Mesenchymal stem cell (in vitro differentiated cells and primary cell): ENCODE results near the gene PRR18.

Experiments
- DNase-seq: peaks from one replicate; pipeline ENCODE4 v3.0.0-alpha.2; 2013
- H2AFZ ChIP-seq: one replicate; pipeline ENCODE4 v1.6.1; 2013; ENCODE audit warnings: low read depth, mild to moderate bottlenecking, control low read depth, inconsistent platforms, low read length, moderate library complexity
- H2AK5ac ChIP-seq: 2 replicates; pipeline ENCODE4 v1.6.1; 2013; ENCODE audit warnings: low read length, moderate library complexity, mild to moderate bottlenecking, inconsistent platforms; ENCODE audit not compliant: severe bottlenecking
- H2BK120ac ChIP-seq: one replicate; pipeline ENCODE4 v1.6.1; 2013; ENCODE audit warnings: low read depth, mild to moderate bottlenecking, inconsistent platforms, low read length, moderate library complexity
- H2BK12ac ChIP-seq, 2 experiments: one replicate each; pipeline ENCODE4 v1.6.1; 2013; ENCODE audit warnings: inconsistent platforms in 2 of 2, low read length in 2 of 2, mild to moderate bottlenecking in 2 of 2, moderate library complexity in 2 of 2, control low read depth in 1 of 2
- H2BK15ac ChIP-seq: one replicate; pipeline ENCODE4 v1.6.1; 2013; ENCODE audit warnings: mild to moderate bottlenecking, low read depth, inconsistent platforms; ENCODE audit not compliant: poor library complexity, severe bottlenecking
- H2BK5ac ChIP-seq: 2 replicates; pipeline ENCODE4 v1.6.1; 2013; ENCODE audit warnings: low read depth, mild to moderate bottlenecking, low read length, control low read depth, inconsistent platforms; ENCODE audit not compliant: poor library complexity, severe bottlenecking
- H3K14ac ChIP-seq, 2 experiments: one replicate each; pipeline ENCODE4 v1.6.1; 2013; ENCODE audit warnings: inconsistent platforms in 2 of 2, low read length in 2 of 2, control low read depth in 1 of 2, mild to moderate bottlenecking in 1 of 2, moderate library complexity in 1 of 2
- H3K18ac ChIP-seq, 2 experiments: one replicate each; pipeline ENCODE4 v1.6.1; 2013; ENCODE audit warnings: inconsistent platforms in 2 of 2, low read length in 2 of 2, control low read depth in 1 of 2, low read depth in 1 of 2, mild to moderate bottlenecking in 1 of 2
- H3K23ac ChIP-seq, 2 experiments: one replicate each; pipeline ENCODE4 v1.6.1; 2013; ENCODE audit warnings: inconsistent platforms in 2 of 2, low read length in 2 of 2, mild to moderate bottlenecking in 2 of 2, moderate library complexity in 2 of 2, control low read depth in 1 of 2
- H3K27ac ChIP-seq: 2 replicates; pipeline ENCODE4 v1.5.1; 2013; ENCODE audit warnings: mild to moderate bottlenecking, moderate library complexity, low read length, control low read depth, inconsistent platforms; ENCODE audit not compliant: poor library complexity, severe bottlenecking
- H3K27me3 ChIP-seq, 2 experiments: 2 replicates each; pipeline versions ENCODE4 v1.6.1 to v1.7.0; 2013; ENCODE audit warnings: low read length in 2 of 2, mild to moderate bottlenecking in 2 of 2, moderate library complexity in 2 of 2, control low read depth in 1 of 2, inconsistent platforms in 1 of 2; ENCODE audit not compliant: control insufficient read depth in 1 of 2, insufficient read depth in 1 of 2
- H3K36me3 ChIP-seq, 2 experiments: 2 replicates each; pipeline versions ENCODE4 v1.6.1 to v1.7.0; 2013; ENCODE audit warnings: low read length in 2 of 2, control low read depth in 1 of 2, inconsistent platforms in 1 of 2, low read depth in 1 of 2, mild to moderate bottlenecking in 1 of 2; ENCODE audit not compliant: insufficient read depth in 2 of 2, control insufficient read depth in 1 of 2
- H3K4ac ChIP-seq, 2 experiments: one replicate each; pipeline ENCODE4 v1.6.1; 2013; ENCODE audit warnings: inconsistent platforms in 2 of 2, low read length in 2 of 2, mild to moderate bottlenecking in 2 of 2, moderate library complexity in 2 of 2, control low read depth in 1 of 2, low read depth in 1 of 2
- H3K4me1 ChIP-seq: 2 replicates; pipeline ENCODE4 v1.6.1; 2013; ENCODE audit warnings: low read depth, low read length, control low read depth; ENCODE audit not compliant: control insufficient read depth, insufficient read depth
- H3K4me2 ChIP-seq: 2 replicates; pipeline ENCODE4 v1.6.1; 2013; ENCODE audit warnings: low read length, mild to moderate bottlenecking, inconsistent platforms; ENCODE audit not compliant: poor library complexity, severe bottlenecking
- H3K4me3 ChIP-seq, 2 experiments: 2 replicates each; pipeline versions ENCODE4 v1.5.1 to v1.7.0; 2013; ENCODE audit warnings: low read length in 2 of 2, mild to moderate bottlenecking in 2 of 2, control low read depth in 1 of 2, low read depth in 1 of 2; ENCODE audit not compliant: insufficient read depth in 1 of 2
- H3K79me1 ChIP-seq: replicated peaks from 2 replicates; pipeline ENCODE4 v1.6.1; 2013; ENCODE audit warnings: mild to moderate bottlenecking, control low read depth, low read length, inconsistent platforms; ENCODE audit not compliant: poor library complexity, severe bottlenecking
- H3K9ac ChIP-seq: 2 replicates; pipeline ENCODE4 v1.7.0; 2013; ENCODE audit warnings: mild to moderate bottlenecking, low read length, moderate library complexity
- H3K9me3 ChIP-seq: 2 replicates; pipeline ENCODE4 v1.7.0; 2013; ENCODE audit warnings: mild to moderate bottlenecking, low read length; ENCODE audit not compliant: control insufficient read depth
- H4K8ac ChIP-seq: one replicate; pipeline ENCODE4 v1.6.1; 2013; ENCODE audit warnings: inconsistent platforms, mild to moderate bottlenecking, low read length, moderate library complexity
- H4K91ac ChIP-seq: one replicate; pipeline ENCODE4 v1.6.1; 2013; ENCODE audit warnings: mild to moderate bottlenecking, low read length, inconsistent platforms
- WGBS: methylation state at CpG from one replicate; pipeline ENCODE4 v1.1.7; 2013; ENCODE audit warnings: mixed read lengths; 5-methylcytosine and 5-hydroxymethylcytosine counted together

PRR18 gene

DNA sequence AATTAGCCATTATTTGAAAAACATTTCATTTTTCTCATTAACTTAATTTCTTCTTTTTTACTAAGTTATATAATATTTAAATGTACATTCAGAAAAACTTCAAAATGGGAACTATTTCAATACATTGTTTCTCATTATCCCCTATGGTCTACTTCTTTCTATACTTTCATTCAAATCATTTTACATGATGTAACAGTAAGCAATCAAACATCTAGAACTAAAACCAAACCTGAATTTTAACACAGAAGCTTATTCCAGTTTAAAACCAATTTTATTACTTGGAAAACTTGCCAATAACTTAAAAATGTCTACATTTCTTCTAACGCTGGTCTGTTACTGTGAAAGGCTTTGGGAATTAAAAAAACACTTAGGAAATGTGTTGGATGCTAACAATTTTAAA is 4.6 kb upstream of the PRR18 start:
- Histone ChIP-seq H2AFZ (no peak overlapping the region), H3K9ac (no peak overlapping the region), H2BK120ac (no peak overlapping the region), H3K27ac (no peak overlapping the region), H3K14ac (no peak overlapping the region), H3K23ac (no peak overlapping the region), H3K4ac (no peak overlapping the region), H3K27me3 (peaks cover 22 to 26% of the 10 kb centered on the region in 2 experiments), H2AK5ac (no peak overlapping the region), H3K4me1 (peaks cover 11% of the 10 kb centered on the region), H3K79me1 (no peaks in the 10 kb centered on the region), H3K36me3 (no peaks in the 10 kb centered on the region), H3K4me2 (no peak overlapping the region), H2BK15ac (no peak overlapping the region), H2BK5ac (no peak overlapping the region), H3K4me3 (no peak overlapping the region), H4K8ac (no peak overlapping the region), H3K9me3 (no peaks in the 10 kb centered on the region), H4K91ac (no peak overlapping the region), H3K18ac (no peak overlapping the region), H2BK12ac (no peak overlapping the region)
- no peak for DNase-seq
- no CpG with 5 or more reads among the region's 1 CpG for WGBS

DNA sequence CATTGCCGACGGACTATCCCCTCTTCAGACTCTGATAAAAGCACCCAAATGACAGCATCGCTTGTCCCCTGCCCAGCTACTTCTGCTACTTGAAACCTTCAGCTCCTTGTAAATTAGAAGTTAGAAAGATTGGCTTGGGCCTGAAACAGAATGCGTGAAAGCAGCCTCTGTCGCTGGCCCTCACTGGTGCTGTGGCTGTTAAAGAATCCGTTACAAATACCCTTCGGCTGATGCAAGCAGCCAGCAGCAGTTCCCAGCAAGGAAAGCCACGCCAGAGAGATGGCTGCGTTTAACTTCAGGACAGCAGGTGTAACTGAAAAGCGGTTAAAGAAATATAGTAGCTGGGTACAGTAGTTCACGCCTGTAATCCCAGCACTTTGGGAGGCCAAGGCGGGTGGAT is 2.4 kb upstream of the PRR18 start:
- Histone ChIP-seq H3K23ac (no peak overlapping the region), H3K4me3 (no peak overlapping the region), H3K27me3 (peaks cover 31 to 43% of the 10 kb centered on the region in 2 experiments), H3K18ac (no peak overlapping the region), H2BK120ac (no peak overlapping the region), H3K27ac (no peak overlapping the region), H2AK5ac (no peak overlapping the region), H3K4me1 (peaks cover 17% of the 10 kb centered on the region), H3K4me2 (no peak overlapping the region), H2BK5ac (no peak overlapping the region), H2BK15ac (no peak overlapping the region), H2AFZ (no peak overlapping the region), H2BK12ac (no peak overlapping the region), H3K9me3 (no peaks in the 10 kb centered on the region), H3K79me1 (no peaks in the 10 kb centered on the region), H4K91ac (no peak overlapping the region), H4K8ac (no peak overlapping the region), H3K14ac (no peak overlapping the region), H3K4ac (no peak overlapping the region), H3K9ac (no peak overlapping the region), H3K36me3 (no peaks in the 10 kb centered on the region)
- DNase-seq = no peak
- 91% methylated on average over 10 of the region's 12 CpGs for WGBS

DNA sequence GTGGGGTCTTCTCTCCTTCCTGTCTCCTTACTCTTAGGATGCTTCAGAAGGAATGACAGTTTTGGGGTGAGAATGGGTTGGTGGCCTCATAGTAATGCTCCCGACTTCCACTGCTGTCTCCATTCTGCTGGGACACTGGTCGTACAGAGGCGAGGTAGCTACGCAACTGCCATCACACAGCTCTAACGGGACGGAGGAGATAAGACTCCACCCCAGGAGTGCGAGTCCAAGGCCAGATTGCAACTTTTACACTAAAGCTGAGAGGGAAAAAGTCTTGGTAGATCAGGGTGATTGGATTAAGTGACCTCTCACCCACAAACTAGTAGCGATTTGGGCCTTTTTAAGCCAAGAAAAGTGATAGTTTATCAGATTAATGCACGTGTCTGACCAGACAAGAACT is 1.8 kb upstream of the PRR18 start:
- Histone ChIP-seq H3K9ac (no peak overlapping the region), H2BK12ac (no peak overlapping the region), H3K4me3 (no peak overlapping the region), H2AFZ (no peak overlapping the region), H3K18ac (no peak overlapping the region), H3K4ac (no peak overlapping the region), H2BK120ac (no peak overlapping the region), H2AK5ac (no peak overlapping the region), H3K79me1 (no peaks in the 10 kb centered on the region), H3K23ac (no peak overlapping the region), H4K8ac (no peak overlapping the region), H2BK15ac (no peak overlapping the region), H4K91ac (no peak overlapping the region), H3K27me3 (peaks cover 34 to 50% of the 10 kb centered on the region in 2 experiments), H3K14ac (no peak overlapping the region), H3K36me3 (no peaks in the 10 kb centered on the region), H3K4me1 (peaks cover 17% of the 10 kb centered on the region), H2BK5ac (no peak overlapping the region), H3K4me2 (no peak overlapping the region), H3K27ac (no peak overlapping the region), H3K9me3 (no peaks in the 10 kb centered on the region)
- DNase-seq = no peak
- WGBS = 97% methylated on average over 8 of the region's 9 CpGs

DNA sequence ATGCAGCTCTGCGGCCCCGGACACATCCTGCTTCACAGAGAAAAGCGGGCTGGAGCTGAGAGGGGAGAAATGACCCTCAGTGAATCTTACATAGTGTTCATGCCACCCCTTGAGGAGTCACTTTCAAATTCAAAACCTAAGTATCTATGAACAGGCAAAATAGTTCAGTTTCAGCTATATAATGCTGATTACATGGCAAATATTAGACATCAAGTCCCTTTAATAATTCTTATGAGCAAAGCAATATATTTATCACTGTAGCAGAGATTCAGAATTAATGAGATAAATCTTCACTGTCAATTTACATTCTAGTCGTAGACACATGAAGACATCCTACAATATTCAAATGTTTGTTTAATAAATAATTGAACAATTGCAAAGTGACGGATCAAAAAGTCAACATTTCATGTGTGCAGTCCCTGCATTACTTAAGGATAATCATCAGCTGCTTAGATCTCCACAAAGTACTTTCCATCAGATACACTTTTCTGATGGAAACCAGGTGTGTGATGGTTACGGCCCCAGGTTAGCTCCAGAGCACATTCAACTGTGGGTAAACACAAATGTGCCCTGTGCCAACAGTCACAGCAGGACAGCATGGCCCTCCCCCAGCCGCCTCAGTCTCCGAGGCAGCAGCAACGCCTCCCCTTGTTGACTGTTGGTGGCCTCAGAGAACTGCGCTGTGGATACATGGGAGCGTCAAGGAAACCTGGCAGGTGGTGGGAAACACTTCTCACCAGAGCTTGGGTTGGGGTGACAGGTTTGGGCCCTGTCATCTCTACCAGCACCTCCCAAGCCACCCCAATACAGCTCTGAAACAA is 787 bp upstream of the PRR18 start:
- WGBS = 52% methylated on average over 10 of the region's 11 CpGs
- Histone ChIP-seq H2BK12ac (no peak overlapping the region), H4K8ac (no peak overlapping the region), H2BK120ac (no peak overlapping the region), H3K14ac (no peak overlapping the region), H3K23ac (peak overlapping the region in 1 of 2 experiments; percentile 24), H2AK5ac (no peak overlapping the region), H2BK15ac (no peak overlapping the region), H3K27me3 (peaks cover 38 to 59% of the 10 kb centered on the region in 2 experiments), H3K79me1 (no peaks in the 10 kb centered on the region), H3K4me1 (peaks cover 17% of the 10 kb centered on the region), H2AFZ (no peak overlapping the region), H3K4ac (no peak overlapping the region), H4K91ac (no peak overlapping the region), H2BK5ac (no peak overlapping the region), H3K9ac (no peak overlapping the region), H3K27ac (no peak overlapping the region), H3K9me3 (no peaks in the 10 kb centered on the region), H3K36me3 (no peaks in the 10 kb centered on the region), H3K18ac (no peak overlapping the region), H3K4me2 (peak overlapping the region; percentile 100), H3K4me3 (peak overlapping the region in 1 of 2 experiments; percentile 41)
- no peak for DNase-seq
